Trophoblast cell (in vitro differentiated cells and primary cell): ENCODE data around the gene MAP7.
"Not testable (repeated sequence)": the region's sequence is repeated elsewhere in the genome, so short reads cannot be mapped to it uniquely, and the experiment has no call there.

Source experiments
- DNase-seq, 2 donors: peaks; one replicate each; pipeline ENCODE4 v3.0.0-alpha.2; 2016
- H2AFZ ChIP-seq: 2 replicates; pipeline ENCODE4 v1.6.1; 2013; ENCODE audit warnings: low read length, moderate library complexity, mild to moderate bottlenecking; ENCODE audit not compliant: insufficient read depth, poor library complexity
- H2AK5ac ChIP-seq: 2 replicates; pipeline ENCODE4 v1.6.1; 2013; ENCODE audit warnings: mild to moderate bottlenecking, low read length
- H2BK120ac ChIP-seq: 2 replicates; pipeline ENCODE4 v1.6.1; 2013; ENCODE audit warnings: low read length, mild to moderate bottlenecking, moderate library complexity; ENCODE audit not compliant: insufficient read depth, poor library complexity
- H2BK12ac ChIP-seq: 2 replicates; pipeline ENCODE4 v1.6.1; 2013; ENCODE audit warnings: mild to moderate bottlenecking, low read length, moderate library complexity
- H2BK5ac ChIP-seq: 2 replicates; pipeline ENCODE4 v1.6.1; 2013; ENCODE audit warnings: low read length, low read depth, moderate library complexity, mild to moderate bottlenecking; ENCODE audit not compliant: poor library complexity
- H3K14ac ChIP-seq: 2 replicates; pipeline ENCODE4 v1.6.1; 2013; ENCODE audit warnings: mild to moderate bottlenecking, low read length
- H3K18ac ChIP-seq: 2 replicates; pipeline ENCODE4 v1.6.1; 2013; ENCODE audit warnings: mild to moderate bottlenecking, low read length
- H3K23ac ChIP-seq: 2 replicates; pipeline ENCODE4 v1.6.1; 2013; ENCODE audit warnings: low read length
- H3K27ac ChIP-seq: 2 replicates; pipeline ENCODE4 v1.5.1; 2013; ENCODE audit warnings: low read depth, mild to moderate bottlenecking, inconsistent platforms, low read length, moderate library complexity
- H3K27me3 ChIP-seq: 2 replicates; pipeline ENCODE4 v1.6.1; 2013; ENCODE audit warnings: inconsistent platforms, mild to moderate bottlenecking, low read length, moderate library complexity; ENCODE audit not compliant: insufficient read depth
- H3K36me3 ChIP-seq, 2 experiments: 1 replicate in 1 of 2; 2 replicates in 1 of 2; pipeline ENCODE4 v1.6.1; 2013; ENCODE audit warnings: low read length in 2 of 2, mild to moderate bottlenecking in 2 of 2, moderate library complexity in 1 of 2; ENCODE audit not compliant: insufficient read depth in 2 of 2, control insufficient read depth in 1 of 2
- H3K4ac ChIP-seq: 2 replicates; pipeline ENCODE4 v1.6.1; 2013; ENCODE audit warnings: low read depth, mild to moderate bottlenecking, low read length, moderate library complexity
- H3K4me1 ChIP-seq, 2 experiments: 1 replicate in 1 of 2; 2 replicates in 1 of 2; pipeline ENCODE4 v1.6.1; 2013; ENCODE audit warnings: low read length in 2 of 2, mild to moderate bottlenecking in 2 of 2, moderate library complexity in 1 of 2; ENCODE audit not compliant: insufficient read depth in 2 of 2, control insufficient read depth in 1 of 2
- H3K4me2 ChIP-seq: 2 replicates; pipeline ENCODE4 v1.6.1; 2013; ENCODE audit warnings: inconsistent platforms, mild to moderate bottlenecking, low read length, moderate library complexity
- H3K4me3 ChIP-seq: 2 replicates; pipeline ENCODE4 v1.5.1; 2013; ENCODE audit warnings: mild to moderate bottlenecking, low read depth, low read length, inconsistent platforms
- H3K79me1 ChIP-seq: one replicate; pipeline ENCODE4 v1.6.1; 2013; ENCODE audit warnings: low read length
- H3K79me2 ChIP-seq: 2 replicates; pipeline ENCODE4 v1.6.1; 2013; ENCODE audit warnings: low read length, mild to moderate bottlenecking; ENCODE audit not compliant: control insufficient read depth, insufficient read depth, poor library complexity
- H3K9ac ChIP-seq: 2 replicates; pipeline ENCODE4 v1.6.1; 2013; ENCODE audit warnings: mild to moderate bottlenecking, low read length
- H3K9me3 ChIP-seq: 2 replicates; pipeline ENCODE4 v1.6.1; 2013; ENCODE audit warnings: low read depth, mild to moderate bottlenecking, control low read depth, inconsistent platforms, low read length; ENCODE audit not compliant: insufficient read depth
- H4K12ac ChIP-seq: 2 replicates; pipeline ENCODE4 v1.6.1; 2013; ENCODE audit warnings: low read depth, mild to moderate bottlenecking, low read length, moderate library complexity
- H4K8ac ChIP-seq: 2 replicates; pipeline ENCODE4 v1.6.1; 2013; ENCODE audit warnings: low read depth, mild to moderate bottlenecking, low read length, moderate library complexity
- H4K91ac ChIP-seq: one replicate; pipeline ENCODE4 v1.6.1; 2013; ENCODE audit warnings: low read depth, mild to moderate bottlenecking, low read length, moderate library complexity
- WGBS: extraction: QIAGEN DNeasy Blood & Tissue Kit; methylation state at CpG from one replicate; pipeline ENCODE4 v1.1.7; 2013; ENCODE audit warnings: missing lambda C conversion rate; ENCODE audit not compliant: insufficient read length, insufficient coverage; ENCODE audit errors: extremely low coverage; 5-methylcytosine and 5-hydroxymethylcytosine counted together

The MAP7 gene

DNA sequence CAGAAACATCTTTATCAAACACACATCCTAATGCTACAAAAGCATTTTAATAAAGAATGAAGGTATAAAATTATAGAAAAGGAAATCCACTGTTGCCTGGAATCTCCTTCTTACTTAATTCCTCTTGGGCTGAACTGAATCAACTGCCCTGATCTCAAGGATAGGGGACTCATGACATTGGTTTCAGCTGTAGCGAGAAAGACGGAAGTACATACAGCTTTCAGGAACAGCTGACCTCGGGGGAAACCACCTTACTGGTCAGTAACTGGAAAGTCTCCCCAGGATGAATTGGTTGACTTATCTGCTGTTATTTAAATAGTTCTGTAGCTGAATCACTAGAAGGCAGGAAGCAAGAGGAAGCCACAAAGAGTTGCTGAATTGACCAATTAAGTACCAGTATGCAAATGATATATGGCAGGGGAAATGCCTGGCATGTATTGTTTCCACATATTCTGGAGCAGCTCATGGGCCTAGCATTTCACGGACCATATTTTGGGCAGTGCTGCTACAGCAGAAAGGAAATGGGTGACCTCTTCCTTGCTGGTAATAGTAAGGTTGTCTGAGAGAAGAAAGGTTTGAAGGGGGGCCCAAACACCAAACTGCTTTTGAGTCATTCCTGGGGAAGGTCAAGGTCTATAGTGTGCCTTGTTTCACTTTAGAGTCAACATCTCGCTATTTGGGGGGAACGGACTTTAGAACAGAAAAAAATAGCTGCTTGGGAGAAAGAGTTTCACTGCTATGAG, 43.7 kb upstream of the MAP7 start:
- Histone ChIP-seq H3K79me2 (no peaks in the 10 kb centered on the region), H2AFZ (no peak overlapping the region), H3K14ac (no peak overlapping the region), H3K23ac (no peak overlapping the region), H3K27ac (no peak overlapping the region), H3K9me3 (no peaks in the 10 kb centered on the region), H3K4me3 (no peak overlapping the region), H3K4ac (no peak overlapping the region), H3K36me3 (no peaks in the 10 kb centered on the region), H4K91ac (no peak overlapping the region), H2AK5ac (no peak overlapping the region), H3K4me2 (no peak overlapping the region), H2BK120ac (no peak overlapping the region), H3K18ac (no peak overlapping the region), H2BK5ac (no peak overlapping the region), H2BK12ac (no peak overlapping the region), H4K12ac (no peak overlapping the region), H4K8ac (no peak overlapping the region), H3K4me1 (peaks cover 0 to 6% of the 10 kb centered on the region in 2 experiments), H3K27me3 (no peaks in the 10 kb centered on the region), H3K79me1 (no peaks in the 10 kb centered on the region), H3K9ac (no peak overlapping the region)
- no CpG with 5 or more reads among the region's 6 CpGs for WGBS
- peak; percentile 94 to 95 for DNase-seq

- WGBS, result no CpG with 5 or more reads among the region's 2 CpGs
- Histone ChIP-seq H3K27ac (no peak overlapping the region), H3K36me3 (no peaks in the 10 kb centered on the region), H3K4me1 (peaks cover 0 to 6% of the 10 kb centered on the region in 2 experiments), H2BK120ac (no peak overlapping the region), H4K12ac (no peak overlapping the region), H3K79me1 (no peaks in the 10 kb centered on the region), H2BK12ac (no peak overlapping the region), H3K23ac (no peak overlapping the region), H3K14ac (no peak overlapping the region), H2AK5ac (no peak overlapping the region), H2BK5ac (no peak overlapping the region), H3K27me3 (no peaks in the 10 kb centered on the region), H4K91ac (no peak overlapping the region), H4K8ac (no peak overlapping the region), H3K4me2 (no peak overlapping the region), H3K4me3 (no peak overlapping the region), H3K9ac (no peak overlapping the region), H3K9me3 (no peaks in the 10 kb centered on the region), H3K4ac (no peak overlapping the region), H3K79me2 (no peaks in the 10 kb centered on the region), H2AFZ (no peak overlapping the region), H3K18ac (no peak overlapping the region)
- peak; percentile 29 to 35 for DNase-seq
Measured at GRCh38 chr6:136592930-136593673, 42.9 kb upstream of the MAP7 start.

GRCh38 chr6:136591617-136592016, 41.4 kb upstream of the MAP7 start:
- H2AK5ac ChIP-seq, result no peak overlapping the region
- no peaks in the 10 kb centered on the region for H3K79me1 ChIP-seq
- H3K4ac ChIP-seq, result no peak overlapping the region
- H3K27ac ChIP-seq, result no peak overlapping the region
- H3K4me1 ChIP-seq, result peaks cover 0 to 6% of the 10 kb centered on the region in 2 experiments
- H3K27me3 ChIP-seq, result no peaks in the 10 kb centered on the region
- no peaks in the 10 kb centered on the region for H3K9me3 ChIP-seq
- H3K4me2 ChIP-seq, result no peak overlapping the region
- H3K18ac ChIP-seq, result no peak overlapping the region
- no peaks in the 10 kb centered on the region for H3K79me2 ChIP-seq
- H2BK5ac ChIP-seq, result no peak overlapping the region
- no peak for DNase-seq
- H2BK12ac ChIP-seq, result no peak overlapping the region
- no peak overlapping the region for H3K23ac ChIP-seq
- no peak overlapping the region for H4K91ac ChIP-seq
- H3K36me3 ChIP-seq, result no peaks in the 10 kb centered on the region
- H4K12ac ChIP-seq, result no peak overlapping the region
- H2BK120ac ChIP-seq, result no peak overlapping the region
- H3K14ac ChIP-seq, result no peak overlapping the region
- no CpG with 5 or more reads among the region's 1 CpG for WGBS
- H3K4me3 ChIP-seq, result no peak overlapping the region
- no peak overlapping the region for H4K8ac ChIP-seq
- H2AFZ ChIP-seq, result no peak overlapping the region
- no peak overlapping the region for H3K9ac ChIP-seq

DNA sequence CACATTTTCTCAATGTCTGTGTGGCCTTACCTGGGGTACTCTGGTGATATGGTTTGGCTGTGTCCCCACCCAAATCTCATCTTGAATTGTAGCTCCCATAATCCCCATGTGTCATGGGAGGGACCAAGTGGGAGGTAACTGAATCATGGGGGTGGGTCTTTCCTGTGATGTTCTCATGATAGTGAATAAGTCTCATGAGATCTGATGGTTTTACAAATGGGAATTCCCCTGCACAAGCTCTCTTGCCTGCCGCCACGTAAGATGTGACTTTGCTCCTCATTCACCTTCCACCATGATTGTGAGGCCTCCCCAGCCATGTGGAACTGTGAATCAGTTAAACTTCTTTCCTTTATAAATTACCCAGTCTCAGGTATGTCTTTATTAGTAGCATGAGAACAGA, 40.6 kb upstream of the MAP7 start:
- not testable (repeated sequence) for H3K79me2 ChIP-seq, H3K27me3 ChIP-seq

More for the DNA sequence above, 40.6 kb upstream of the MAP7 start:
- H2BK12ac ChIP-seq, H3K14ac ChIP-seq, H4K91ac ChIP-seq, H3K18ac ChIP-seq, H3K4ac ChIP-seq, H2BK120ac ChIP-seq, H3K23ac ChIP-seq, H2AFZ ChIP-seq, H3K4me3 ChIP-seq, H3K9me3 ChIP-seq, H3K9ac ChIP-seq, DNase-seq, H3K4me1 ChIP-seq, H3K27ac ChIP-seq, H3K36me3 ChIP-seq, H2AK5ac ChIP-seq, H3K4me2 ChIP-seq, H4K8ac ChIP-seq, H4K12ac ChIP-seq, H3K79me1 ChIP-seq, H2BK5ac ChIP-seq: not testable (repeated sequence)
- WGBS, result no CpG with 5 or more reads among the region's 2 CpGs
